NB4 (cell line): ENCODE data around the gene UFSP2.

ENCODE experiments used
- CTCF ChIP-seq: IDR thresholded peaks from one replicate; pipeline ENCODE4 v1.5.1; 2012; ENCODE audit warnings: low read depth, low read length
- MYC ChIP-seq: IDR thresholded peaks from 2 replicates; pipeline ENCODE4 v1.6.1; 2011; ENCODE audit warnings: low read depth, low read length
- POLR2A ChIP-seq: IDR thresholded peaks from 2 replicates; pipeline ENCODE4 v1.6.1; 2011; ENCODE audit warnings: mild to moderate bottlenecking; ENCODE audit not compliant: insufficient read length; ENCODE audit errors: extremely low read depth

DNA sequence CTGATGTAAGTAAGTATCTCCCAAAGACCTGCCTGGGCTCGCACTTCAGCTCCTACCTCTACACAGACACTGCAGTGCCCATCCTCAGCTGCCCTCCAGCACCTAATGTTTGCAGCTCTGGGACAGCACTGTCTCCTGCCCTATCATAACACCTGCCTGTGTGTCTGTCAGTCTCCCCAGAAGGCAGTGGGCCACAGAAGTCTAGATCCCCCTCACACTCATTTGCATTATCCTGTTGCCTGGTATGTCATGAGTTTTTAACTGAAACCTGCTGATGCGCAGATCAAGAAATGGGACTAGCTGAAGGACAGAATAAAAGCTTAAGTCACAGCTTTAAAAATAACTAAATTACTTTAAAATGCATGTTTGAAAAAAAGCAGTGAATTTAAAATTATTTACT lies 73.0 kb downstream of the UFSP2 start:
- TF ChIP-seq CTCF = no peak
- TF ChIP-seq POLR2A = no peak
- TF ChIP-seq MYC = no peak
